SW 1271 (cell line): ENCODE data around the gene NDUFAF7.
"Not testable (repeated sequence)": the region's sequence is repeated elsewhere in the genome, so short reads cannot be mapped to it uniquely, and the experiment has no call there.

Source experiments
- DNase-seq, 2 experiments: peaks; one replicate each; lab custom pipeline; 2025; lab: John Stamatoyannopoulos, UW

Gene NDUFAF7

GRCh38 chr2:37282746-37283145, 51.3 kb downstream of the NDUFAF7 start:
- DNase-seq, result no peak

DNA sequence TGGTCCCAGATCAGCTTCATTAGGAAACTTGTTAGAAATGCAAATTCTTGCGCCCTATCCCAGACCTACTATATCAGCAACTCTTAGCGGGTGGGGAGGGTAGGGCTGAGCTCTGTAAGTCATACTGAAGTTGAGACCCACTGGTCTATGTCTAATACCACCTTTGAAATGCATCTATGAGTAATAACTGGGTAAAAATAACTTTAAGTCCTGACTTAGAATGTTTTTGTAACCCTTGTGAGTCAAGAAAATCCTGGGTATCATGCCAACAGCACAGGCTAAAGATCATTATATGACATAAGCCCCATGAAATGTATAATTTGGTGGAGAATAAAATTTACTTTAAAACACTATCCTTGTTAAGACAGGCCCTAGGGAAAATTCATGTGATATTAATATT, 51.7 kb downstream of the NDUFAF7 start:
- no peak for DNase-seq

DNA sequence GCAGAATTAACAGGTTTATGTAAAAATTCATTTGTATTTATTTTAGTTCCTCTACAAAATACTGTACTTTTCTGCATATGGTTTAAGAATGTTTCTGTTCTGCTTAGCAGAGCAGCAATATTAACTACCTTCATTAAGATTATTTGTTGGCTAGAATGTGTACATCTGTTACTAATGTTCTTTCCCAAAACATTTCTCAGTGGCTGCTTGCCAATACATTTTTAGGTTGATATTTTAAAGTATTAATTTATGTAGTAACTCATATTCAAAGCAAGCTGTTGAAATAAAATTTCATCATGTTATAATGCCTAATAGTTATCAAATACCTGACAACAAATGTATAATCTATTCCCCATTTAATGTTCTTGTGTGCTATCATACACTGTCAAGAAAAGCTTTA, 52.9 kb downstream of the NDUFAF7 start:
- DNase-seq, result no peak

DNA sequence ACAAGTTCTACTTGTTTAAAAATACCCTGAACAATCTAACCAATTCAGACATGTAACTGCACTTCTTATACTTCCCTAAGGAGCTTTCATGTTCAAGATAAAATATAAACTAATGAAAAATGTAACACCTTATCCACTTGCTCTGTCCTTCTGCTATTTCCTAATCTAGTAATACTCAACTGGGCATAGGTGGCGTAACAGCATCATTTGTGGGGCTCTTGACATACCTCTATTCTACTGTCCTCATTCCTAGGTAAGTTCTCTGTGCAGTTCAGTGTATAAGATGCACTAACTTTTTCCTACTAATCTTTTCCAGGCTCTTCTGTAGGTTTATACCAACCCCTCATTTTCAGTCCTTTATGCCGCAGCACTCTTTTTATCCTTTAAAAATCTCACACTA, 56.5 kb downstream of the NDUFAF7 start:
- DNase-seq, result peak in 1 of 2 experiments; percentile 11

- no peak for DNase-seq
Observed at GRCh38 chr2:37291680-37292079, 60.2 kb downstream of the NDUFAF7 start.

DNA sequence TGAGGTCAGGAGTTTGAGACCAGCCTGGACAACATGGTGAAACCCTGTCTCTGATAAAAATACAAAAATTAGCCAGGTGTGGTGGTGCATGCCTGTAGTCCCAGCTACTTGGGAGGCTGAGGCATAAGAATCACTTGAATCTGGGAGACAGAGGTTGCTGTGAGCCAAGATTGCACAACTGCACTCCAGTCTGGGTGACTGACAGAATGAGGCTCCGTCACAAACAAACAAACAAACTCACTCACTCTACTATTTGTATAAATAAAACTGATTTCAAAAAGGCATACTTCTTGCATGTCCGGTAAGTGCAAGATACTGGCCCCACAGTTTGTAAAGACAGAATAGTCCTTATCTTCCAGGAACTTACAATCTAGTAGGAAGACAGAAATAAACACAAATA, 63.4 kb downstream of the NDUFAF7 start:
- DNase-seq, result not testable (repeated sequence)

DNA sequence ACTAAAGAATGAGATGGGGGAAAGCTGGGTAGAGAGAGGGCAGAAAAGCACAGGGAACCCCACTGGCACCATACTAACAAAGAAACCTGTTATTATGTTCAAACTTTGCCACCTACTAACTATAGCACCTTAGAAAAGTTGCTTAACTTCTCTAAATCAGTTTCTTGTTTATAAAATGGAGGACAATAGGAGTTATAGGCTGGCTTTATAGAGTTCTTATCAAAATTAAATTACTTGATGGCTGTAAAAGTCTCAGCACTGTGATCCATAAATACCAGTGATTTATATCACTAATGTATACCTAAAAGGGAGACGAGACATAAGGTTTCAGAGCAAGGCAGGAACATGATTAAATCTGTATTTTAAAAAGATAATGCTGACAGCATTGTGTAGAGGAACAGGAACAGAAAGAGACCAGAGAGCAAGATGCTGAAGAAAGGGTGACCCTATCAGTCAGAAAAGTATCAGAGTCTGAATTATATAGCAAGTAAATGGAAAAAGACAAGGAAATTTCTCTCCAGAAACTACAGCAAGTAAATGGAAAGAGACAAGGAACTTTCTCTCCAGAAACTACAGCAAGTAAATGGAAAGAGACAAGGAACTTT, 64.1 kb downstream of the NDUFAF7 start:
- no peak for DNase-seq

DNA sequence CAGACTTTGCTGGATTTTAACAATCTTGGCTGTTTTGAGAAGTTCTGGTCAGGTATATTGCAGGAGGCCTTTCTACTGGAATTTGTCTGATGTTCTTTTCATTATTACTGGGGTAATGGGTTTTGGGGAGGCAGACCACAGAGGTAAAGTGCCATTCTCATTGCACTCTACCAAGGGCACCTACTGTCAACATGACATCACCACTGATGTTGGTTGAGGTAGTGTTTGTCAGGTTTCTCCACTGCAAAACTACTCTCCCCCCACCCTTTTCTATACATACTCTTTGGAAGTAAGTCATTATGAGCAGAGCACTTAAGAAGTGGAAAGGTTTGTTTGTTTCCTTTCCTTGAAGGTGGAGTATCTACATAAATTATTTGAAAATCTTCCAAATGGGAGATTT, 66.2 kb downstream of the NDUFAF7 start:
- no peak for DNase-seq
